Gastroesophageal sphincter (tissue), 4 donors: Measurements from ENCODE around the gene GUCY1A2. TPM values are rescaled to one million over a fixed set of nuclear protein-coding genes. Genes with fewer than 3 reads are reported as not detected.

Experiments used
- ATAC-seq: fragments of 150-250 bp; one replicate; pipeline ENCODE4 v1.9.1; 2016; ENCODE audit warnings: mild to moderate bottlenecking, moderate library complexity
- H3K27ac ChIP-seq, 4 donors: fragments of 200-600 bp; sonication (generic) in 3 of 4; 1 replicate in 3 of 4; 2 replicates in 1 of 4; pipeline ENCODE4 v1.5.1; 2016 to 2019
- H3K27me3 ChIP-seq: fragments of 200-600 bp; sonication (generic); one replicate; pipeline ENCODE4 v1.5.1; 2019
- H3K36me3 ChIP-seq, 2 donors: fragments of 200-600 bp; sonication (generic); one replicate each; pipeline ENCODE4 v1.5.1; 2019; ENCODE audit warnings: control low read depth in 1 of 2
- H3K4me1 ChIP-seq, 3 donors: fragments of 200-600 bp; sonication (generic); 1 replicate in 2 of 3; 2 replicates in 1 of 3; pipeline ENCODE4 v1.5.1; 2016 to 2019; ENCODE audit warnings: control low read depth in 2 of 3
- H3K4me3 ChIP-seq, 2 donors: fragments of 200-600 bp; sonication (generic); one replicate each; pipeline ENCODE4 v1.5.1; 2019; ENCODE audit warnings: mild to moderate bottlenecking in 1 of 2, moderate library complexity in 1 of 2
- H3K9me3 ChIP-seq, 3 donors: fragments of 200-600 bp; sonication (generic); one replicate each; pipeline ENCODE4 v1.5.1; 2017 to 2019; ENCODE audit warnings: control low read depth in 2 of 3
- CTCF ChIP-seq, 4 experiments: fragments of 200-600 bp in 2 of 4; fragments of 450-650 bp in 2 of 4; sonication (generic) in 1 of 4; IDR thresholded peaks; one replicate each; pipeline ENCODE4 v1.5.1; 2017 to 2019; ENCODE audit warnings: antibody characterized with exemption in 4 of 4, mild to moderate bottlenecking in 2 of 4, moderate library complexity in 2 of 4
- EP300 ChIP-seq: sonication (generic); formaldehyde crosslinking; IDR thresholded peaks from one replicate; pipeline ENCODE4 v1.6.1; 2017; ENCODE audit warnings: antibody characterized with exemption, mild to moderate bottlenecking
- POLR2A ChIP-seq, 2 donors: fragments of 450-650 bp; IDR thresholded peaks; one replicate each; pipeline ENCODE4 v1.6.1; 2017; ENCODE audit warnings: antibody characterized with exemption in 2 of 2, mild to moderate bottlenecking in 2 of 2, moderate library complexity in 1 of 2
- POLR2AphosphoS5 ChIP-seq: sonication (generic); formaldehyde crosslinking; IDR thresholded peaks from one replicate; pipeline ENCODE4 v1.6.1; 2017; ENCODE audit warnings: antibody characterized with exemption
- WGBS, 2 donors: methylation state at CpG; one replicate each; pipeline ENCODE4 v1.1.5; 2018; ENCODE audit warnings: low coverage in 1 of 2; 5-methylcytosine and 5-hydroxymethylcytosine counted together
- total RNA-seq, 4 donors: library from RNA; depleted of rRNA; stranded (reverse); fragments of >200 nt; gene quantifications; one replicate each; pipeline ENCODE4 v1.1.0, GENCODE V29; 2016

The GUCY1A2 gene
- total RNA-seq, 4 donors from 2014 or later: 1.5 to 10.3 (median 3.7) TPM

- H3K4me3 ChIP-seq: no peak overlapping the region
- no peak for ATAC-seq
- H3K36me3 ChIP-seq: no peaks in the 10 kb centered on the region
- H3K27me3 ChIP-seq: no peaks in the 10 kb centered on the region
- 58 to 59% methylated on average over 4 of the region's 4 CpGs for WGBS, 2 donors
- TF ChIP-seq POLR2A (IDR thresholded peaks at IDR 0.05): no peak
- TF ChIP-seq POLR2AphosphoS5: no peak
- no peak for TF ChIP-seq EP300
- no peak for TF ChIP-seq CTCF (IDR thresholded peaks at IDR 0.05)
- no peaks in the 10 kb centered on the region for H3K4me1 ChIP-seq
- H3K27ac ChIP-seq: no peak overlapping the region
- peaks cover 0 to 15% (median 0%) of the 10 kb centered on the region in 3 donors for H3K9me3 ChIP-seq
These were observed 25.1 kb upstream of the GUCY1A2 start for GRCh38 chr11:107043242-107044006.

GRCh38 chr11:107042748-107043147 lies 24.5 kb upstream of the GUCY1A2 start:
- H3K9me3 ChIP-seq: peaks cover 0 to 15% (median 0%) of the 10 kb centered on the region in 3 donors
- no peak for ATAC-seq
- no peaks in the 10 kb centered on the region for H3K4me1 ChIP-seq
- no peaks in the 10 kb centered on the region for H3K36me3 ChIP-seq
- WGBS, 2 donors: 68% methylated on average over 4 of the region's 4 CpGs; no CpG with 5 or more reads in 1 of the 2 donors
- H3K4me3 ChIP-seq: no peak overlapping the region
- no peak overlapping the region for H3K27ac ChIP-seq
- H3K27me3 ChIP-seq: no peaks in the 10 kb centered on the region
- TF ChIP-seq EP300: no peak
- TF ChIP-seq POLR2AphosphoS5: no peak
- no peak for TF ChIP-seq POLR2A (IDR thresholded peaks at IDR 0.05)
- no peak for TF ChIP-seq CTCF (IDR thresholded peaks at IDR 0.05)

- H3K27ac ChIP-seq: no peak overlapping the region
- no peak overlapping the region for H3K4me3 ChIP-seq
- TF ChIP-seq EP300: no peak
- no peak for TF ChIP-seq POLR2AphosphoS5
- no peak for TF ChIP-seq POLR2A (IDR thresholded peaks at IDR 0.05)
- TF ChIP-seq CTCF (IDR thresholded peaks at IDR 0.05): no peak
- WGBS, 2 donors: 78 to 100% methylated on average over 1 of the region's 1 CpG
- H3K9me3 ChIP-seq: peaks cover 0 to 15% (median 0%) of the 10 kb centered on the region in 3 donors
- ATAC-seq: no peak
- H3K4me1 ChIP-seq: no peaks in the 10 kb centered on the region
- no peaks in the 10 kb centered on the region for H3K27me3 ChIP-seq
- no peaks in the 10 kb centered on the region for H3K36me3 ChIP-seq
These were observed 22.8 kb upstream of the GUCY1A2 start for GRCh38 chr11:107041088-107041444.

GRCh38 chr11:107040433-107041087 lies 22.3 kb upstream of the GUCY1A2 start:
- H3K4me3 ChIP-seq: no peak overlapping the region
- ATAC-seq: no peak
- H3K9me3 ChIP-seq: peaks cover 0 to 15% (median 0%) of the 10 kb centered on the region in 3 donors
- no peaks in the 10 kb centered on the region for H3K27me3 ChIP-seq
- no peaks in the 10 kb centered on the region for H3K4me1 ChIP-seq
- no peak for TF ChIP-seq CTCF (IDR thresholded peaks at IDR 0.05)
- TF ChIP-seq POLR2A (IDR thresholded peaks at IDR 0.05): no peak
- no peak for TF ChIP-seq POLR2AphosphoS5
- TF ChIP-seq EP300: no peak
- no peak overlapping the region for H3K27ac ChIP-seq
- no peaks in the 10 kb centered on the region for H3K36me3 ChIP-seq
- WGBS, 2 donors: 14% methylated on average over 1 of the region's 2 CpGs; no CpG with 5 or more reads in 1 of the 2 donors

- Histone ChIP-seq H3K9me3 (no peaks in the 10 kb centered on the region), H3K36me3 (no peaks in the 10 kb centered on the region), H3K4me1 (no peaks in the 10 kb centered on the region), H3K27me3 (peaks cover 31% of the 10 kb centered on the region), H3K27ac (no peak overlapping the region), H3K4me3 (no peak overlapping the region)
- no peak for TF ChIP-seq POLR2AphosphoS5
- TF ChIP-seq CTCF (IDR thresholded peaks at IDR 0.05): no peak
- no peak for TF ChIP-seq EP300
- no peak for TF ChIP-seq POLR2A (IDR thresholded peaks at IDR 0.05)
- no peak for ATAC-seq
These were observed 7.4 kb upstream of the GUCY1A2 start for GRCh38 chr11:107025673-107026072.
